ENCODE measurements around the gene ERI3.

ERI3 gene

DNA sequence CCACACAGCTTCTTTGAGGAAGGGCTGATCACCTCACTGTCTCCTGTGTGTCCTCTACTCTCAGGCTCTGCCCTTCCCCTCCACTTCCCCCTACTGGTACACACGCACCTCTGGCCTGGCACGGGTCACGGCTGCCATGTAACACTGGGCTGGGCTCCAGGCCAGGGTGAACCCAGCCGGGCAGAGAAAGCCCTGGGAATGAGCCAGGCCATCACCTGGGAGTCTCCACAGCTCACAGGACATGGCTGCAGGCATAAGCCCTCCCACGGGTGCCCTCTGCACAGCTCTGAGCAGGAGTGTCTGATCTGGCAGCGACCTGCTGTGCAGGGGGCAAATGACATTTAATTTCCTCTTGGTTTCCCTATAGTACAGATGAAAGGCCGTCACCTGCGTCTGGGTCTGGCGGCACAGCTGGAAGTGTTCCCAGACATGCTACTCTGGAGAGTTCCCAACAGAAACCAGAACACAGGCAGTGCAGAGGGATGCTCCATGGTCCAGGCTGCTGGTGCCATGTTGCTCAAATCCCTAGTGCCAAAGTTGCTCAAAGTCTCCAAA lies 61.2 kb downstream of the ERI3 start:
- Histone ChIP-seq H3K36me3 (ENCODE audit: insufficient read depth, low read length) (peaks cover 45% of the 10 kb centered on the region; the same call in 1 of the 2 replicates), H3K9me3 (ENCODE audit: insufficient read depth, low read depth, low read length) (no peaks in the 10 kb centered on the region), H4K20me1 (ENCODE audit: insufficient read depth, low read length, poor library complexity, severe bottlenecking) (no peaks in the 10 kb centered on the region), H3K9me2 (replicated peaks; ENCODE audit: low read depth, low read length) (no peaks in the 10 kb centered on the region), H3K4me2 (ENCODE audit: low read depth, low read length, poor library complexity, severe bottlenecking) (no peak overlapping the region), H3K4me1 (ENCODE audit: insufficient read depth, low read length, poor library complexity, severe bottlenecking) (no peaks in the 10 kb centered on the region), H3K4me3 (ENCODE audit: low read length, poor library complexity, severe bottlenecking) (no peak overlapping the region), H3F3A (ENCODE audit: low read depth) (no peaks in the 10 kb centered on the region), H3K27me3 (ENCODE audit: insufficient read depth, low read length, poor library complexity, severe bottlenecking) (no peaks in the 10 kb centered on the region), H2AFZ (ENCODE audit: low read length) (no peak overlapping the region), H3K79me2 (ENCODE audit: insufficient read depth, low read length) (no peaks in the 10 kb centered on the region), H3K9ac (ENCODE audit: low read depth, low read length, poor library complexity, severe bottlenecking) (no peak overlapping the region)
- no peak for TF ChIP-seq EZH2phosphoT487 (IDR thresholded peaks at IDR 0.05; ENCODE audit: borderline replicate concordance)
- TF ChIP-seq CTCF (conservative IDR thresholded peaks at IDR 0.05; ENCODE audit: low read length): no peak

GRCh38 chr1:44292651-44293050 lies 62.4 kb downstream of the ERI3 start:
- no peak overlapping the region for H3K4me2 ChIP-seq (ENCODE audit: low read depth, low read length, poor library complexity, severe bottlenecking)
- H3K9ac ChIP-seq (ENCODE audit: low read depth, low read length, poor library complexity, severe bottlenecking): no peak overlapping the region
- no peaks in the 10 kb centered on the region for H3K79me2 ChIP-seq (ENCODE audit: insufficient read depth, low read length)
- no peaks in the 10 kb centered on the region for H3K27me3 ChIP-seq (ENCODE audit: insufficient read depth, low read length, poor library complexity, severe bottlenecking)
- peaks cover 44% of the 10 kb centered on the region; the same call in 1 of the 2 replicates for H3K36me3 ChIP-seq (ENCODE audit: insufficient read depth, low read length)
- H3K4me1 ChIP-seq (ENCODE audit: insufficient read depth, low read length, poor library complexity, severe bottlenecking): no peaks in the 10 kb centered on the region
- no peaks in the 10 kb centered on the region for H3K9me2 ChIP-seq (replicated peaks; ENCODE audit: low read depth, low read length)
- H3K4me3 ChIP-seq (ENCODE audit: low read length, poor library complexity, severe bottlenecking): no peak overlapping the region
- no peaks in the 10 kb centered on the region for H3K9me3 ChIP-seq (ENCODE audit: insufficient read depth, low read depth, low read length)
- no peak overlapping the region for H2AFZ ChIP-seq (ENCODE audit: low read length)
- no peaks in the 10 kb centered on the region for H4K20me1 ChIP-seq (ENCODE audit: insufficient read depth, low read length, poor library complexity, severe bottlenecking)
- H3F3A ChIP-seq (ENCODE audit: low read depth): no peaks in the 10 kb centered on the region
- TF ChIP-seq CTCF (conservative IDR thresholded peaks at IDR 0.05; ENCODE audit: low read length): no peak
- no peak for TF ChIP-seq EZH2phosphoT487 (IDR thresholded peaks at IDR 0.05; ENCODE audit: borderline replicate concordance)

DNA sequence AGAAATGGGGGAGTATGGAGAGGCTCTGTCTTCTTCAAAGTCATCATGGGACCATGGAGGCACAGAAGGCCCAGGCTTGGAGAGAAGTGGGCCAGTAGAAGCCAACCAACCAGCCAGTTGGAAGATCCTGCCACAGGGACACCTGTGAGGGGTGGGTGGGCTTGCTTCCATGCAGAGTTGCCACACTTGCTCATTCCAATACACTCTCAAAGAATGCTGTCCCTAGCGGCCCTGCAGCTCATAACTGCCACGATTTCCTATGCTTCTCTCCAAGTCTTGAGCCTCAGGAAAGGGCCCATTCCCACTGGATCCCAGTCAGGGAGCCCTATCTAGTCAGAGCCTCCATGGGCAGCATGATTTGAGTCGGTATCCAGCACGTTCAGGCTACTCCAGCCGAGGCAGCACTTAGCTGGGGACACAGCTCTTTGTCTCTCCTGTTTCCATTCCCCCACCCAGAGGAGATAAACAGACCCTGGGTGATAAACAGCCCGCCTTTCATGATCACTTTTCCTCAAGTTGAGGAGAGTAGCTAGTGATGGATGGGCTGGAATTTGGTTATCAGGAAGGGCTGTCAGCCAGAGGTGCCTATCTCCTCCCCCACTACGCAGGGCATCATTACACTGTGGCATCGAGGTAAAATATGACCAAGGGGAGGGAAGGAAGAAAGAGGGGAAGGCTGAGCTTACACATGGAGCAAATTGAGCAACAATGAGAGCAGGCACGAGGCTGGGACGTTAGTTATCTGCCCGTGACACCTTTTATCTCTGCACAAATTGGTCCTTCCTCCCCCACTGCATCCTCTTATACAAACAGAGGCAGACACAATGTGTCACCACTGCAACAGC lies 64.6 kb downstream of the ERI3 start:
- Histone ChIP-seq H3K36me3 (ENCODE audit: insufficient read depth, low read length) (peaks cover 34% of the 10 kb centered on the region; the same call in 1 of the 2 replicates), H3K9me2 (replicated peaks; ENCODE audit: low read depth, low read length) (no peaks in the 10 kb centered on the region), H3K4me3 (ENCODE audit: low read length, poor library complexity, severe bottlenecking) (no peak overlapping the region), H2AFZ (ENCODE audit: low read length) (no peak overlapping the region), H3K9me3 (ENCODE audit: insufficient read depth, low read depth, low read length) (no peaks in the 10 kb centered on the region), H3K4me2 (ENCODE audit: low read depth, low read length, poor library complexity, severe bottlenecking) (no peak overlapping the region), H3K27me3 (ENCODE audit: insufficient read depth, low read length, poor library complexity, severe bottlenecking) (no peaks in the 10 kb centered on the region), H3K9ac (ENCODE audit: low read depth, low read length, poor library complexity, severe bottlenecking) (no peak overlapping the region), H3K4me1 (ENCODE audit: insufficient read depth, low read length, poor library complexity, severe bottlenecking) (no peaks in the 10 kb centered on the region), H4K20me1 (ENCODE audit: insufficient read depth, low read length, poor library complexity, severe bottlenecking) (no peaks in the 10 kb centered on the region), H3F3A (ENCODE audit: low read depth) (no peaks in the 10 kb centered on the region), H3K79me2 (ENCODE audit: insufficient read depth, low read length) (no peaks in the 10 kb centered on the region)
- TF ChIP-seq CTCF (conservative IDR thresholded peaks at IDR 0.05; ENCODE audit: low read length): no peak
- no peak for TF ChIP-seq EZH2phosphoT487 (IDR thresholded peaks at IDR 0.05; ENCODE audit: borderline replicate concordance)
